Transverse colon (tissue), 4 donors: ENCODE results near the gene PLCXD3.

ENCODE experiments used
- CTCF ChIP-seq, 5 experiments: fragments of 200-600 bp in 3 of 5; fragments of 450-650 bp in 2 of 5; sonication (generic) in 3 of 5; IDR thresholded peaks; 1 replicate in 2 of 5; 2 replicates in 3 of 5; pipeline ENCODE4 v1.5.1; 2016 to 2017; ENCODE audit warnings: antibody characterized with exemption in 5 of 5, inconsistent platforms in 3 of 5, mild to moderate bottlenecking in 2 of 5, moderate library complexity in 1 of 5
- EP300 ChIP-seq: sonication (generic); formaldehyde crosslinking; IDR thresholded peaks from one replicate; pipeline ENCODE4 v1.6.1; 2017; ENCODE audit warnings: antibody characterized with exemption, low read depth
- POLR2A ChIP-seq: fragments of 450-650 bp; IDR thresholded peaks from one replicate; pipeline ENCODE4 v1.6.1; 2016; ENCODE audit warnings: antibody characterized with exemption, mild to moderate bottlenecking, moderate library complexity
- POLR2AphosphoS5 ChIP-seq, 3 donors: sonication (generic); formaldehyde crosslinking; IDR thresholded peaks; one replicate each; pipeline ENCODE4 v1.6.1; 2016; ENCODE audit warnings: antibody characterized with exemption in 3 of 3

- TF ChIP-seq POLR2A (no peak), CTCF (IDR thresholded peaks at IDR 0.05) (no peak), POLR2AphosphoS5 (IDR thresholded peaks at IDR 0.05) (no peak), EP300 (no peak)
Observed at GRCh38 chr5:41264019-41264418, 246.4 kb downstream of the PLCXD3 start.
